Measurements from ENCODE around the gene DNMBP.
A peak's percentile ranks its signal among the peaks of the same experiment; 100 is the strongest.

The DNMBP gene

GRCh38 chr10:99920486-99920885 is 89.3 kb downstream of the DNMBP start:
- TF ChIP-seq CTCF (IDR thresholded peaks at IDR 0.05; ENCODE audit: insufficient read depth, low read depth, low read length, missing control alignments) = no peak
- no peak for DNase-seq (ENCODE audit: low read depth)
- no peak overlapping the region for H3K4me3 ChIP-seq (ENCODE audit: low read length)

DNA sequence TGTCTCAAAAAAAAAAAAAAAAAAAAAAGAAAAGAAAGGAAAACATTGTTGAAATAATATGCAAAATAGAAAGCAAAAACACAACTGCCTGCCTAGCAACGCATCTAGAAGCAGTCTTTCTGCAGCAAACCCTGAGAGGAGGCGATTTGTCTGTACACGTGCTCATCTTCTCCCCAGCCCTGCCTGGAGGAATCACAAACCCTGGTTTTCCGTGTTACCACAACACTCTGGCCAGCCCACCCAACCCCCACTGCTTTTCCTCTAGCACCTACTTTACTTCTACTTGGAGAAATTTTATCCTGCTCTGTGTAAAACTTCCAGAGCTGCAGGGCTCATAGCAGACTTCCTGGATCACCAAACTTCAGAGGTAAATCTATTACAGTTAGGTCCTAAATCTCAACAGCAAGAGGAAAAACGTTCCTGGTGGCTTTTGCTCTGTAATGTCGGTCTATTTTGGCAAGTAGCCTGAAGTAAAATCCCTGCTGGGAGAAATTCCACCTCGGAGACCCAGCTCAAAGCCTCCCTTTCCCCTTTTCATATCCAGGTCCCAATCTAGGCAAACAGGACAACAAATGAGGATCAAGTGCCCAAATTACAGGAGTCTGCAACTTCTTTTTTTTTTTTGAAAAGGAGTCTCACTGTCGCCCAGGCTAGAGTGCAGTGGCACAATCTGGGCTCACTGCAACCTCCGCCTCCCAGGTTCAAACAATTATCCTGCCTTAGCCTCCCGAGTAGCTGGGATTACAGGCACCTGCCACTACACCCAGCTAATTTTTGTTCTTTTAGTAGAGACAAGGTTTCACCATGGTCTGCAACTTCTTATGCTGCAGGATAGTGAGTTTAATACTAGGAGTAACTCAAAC is 91.6 kb downstream of the DNMBP start:
- no peak for DNase-seq (ENCODE audit: low read depth)
- no peak for TF ChIP-seq CTCF (IDR thresholded peaks at IDR 0.05; ENCODE audit: insufficient read depth, low read depth, low read length, missing control alignments)
- H3K4me3 ChIP-seq (ENCODE audit: low read length) = no peak overlapping the region

- no peak for DNase-seq (ENCODE audit: low read depth)
- no peak for TF ChIP-seq CTCF (IDR thresholded peaks at IDR 0.05; ENCODE audit: insufficient read depth, low read depth, low read length, missing control alignments)
- H3K4me3 ChIP-seq (ENCODE audit: low read length) = no peak overlapping the region
These were observed 93.0 kb downstream of the DNMBP start for GRCh38 chr10:99916776-99917175.

DNA sequence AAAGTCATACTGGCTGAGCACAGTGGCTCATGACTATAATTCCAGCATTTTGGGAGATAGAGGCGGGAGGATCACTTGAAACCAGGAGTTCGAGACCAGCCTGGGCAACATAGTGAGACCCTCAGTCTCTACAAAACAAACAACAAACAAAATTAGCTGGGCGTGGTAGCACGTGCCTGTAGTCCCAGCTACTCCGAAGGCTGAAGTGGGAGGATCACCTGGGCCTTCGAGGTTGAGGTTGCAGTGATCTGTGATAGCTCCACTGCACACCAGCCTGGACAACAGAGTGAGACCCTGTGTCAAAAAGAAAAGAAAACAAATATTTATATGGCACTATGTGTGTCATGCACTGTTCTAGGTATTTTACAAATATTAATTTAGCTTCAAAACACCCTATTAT is 94.3 kb downstream of the DNMBP start:
- TF ChIP-seq CTCF (IDR thresholded peaks at IDR 0.05; ENCODE audit: insufficient read depth, low read depth, low read length, missing control alignments) = no peak
- no peak overlapping the region for H3K4me3 ChIP-seq (ENCODE audit: low read length)
- no peak for DNase-seq (ENCODE audit: low read depth)

DNA sequence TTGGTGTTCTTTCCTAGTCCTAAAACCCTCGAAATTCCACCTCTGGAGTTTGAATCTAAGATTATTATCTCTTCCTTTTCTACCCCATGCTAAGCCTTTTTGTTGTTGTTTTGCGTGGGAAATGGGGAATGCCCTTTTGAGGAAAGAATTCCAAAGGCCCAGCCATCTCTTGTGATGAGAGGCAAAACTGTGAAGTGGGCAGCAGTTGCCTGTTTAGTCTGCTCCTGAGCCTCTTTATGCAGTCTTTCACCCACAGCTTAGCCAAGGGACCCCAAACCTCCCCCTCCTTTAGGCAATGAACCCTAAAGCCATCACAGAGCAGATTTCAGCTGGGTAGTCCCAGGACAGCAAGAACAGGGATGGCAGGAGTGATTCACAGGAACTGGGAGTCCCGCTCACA is 95.5 kb downstream of the DNMBP start:
- DNase-seq (ENCODE audit: low read depth) = no peak
- H3K4me3 ChIP-seq (ENCODE audit: low read length) = no peak overlapping the region
- no peak for TF ChIP-seq CTCF (IDR thresholded peaks at IDR 0.05; ENCODE audit: insufficient read depth, low read depth, low read length, missing control alignments)

GRCh38 chr10:99913831-99914235 is 95.9 kb downstream of the DNMBP start:
- peak; percentile 39 for DNase-seq (ENCODE audit: low read depth)
- peak; percentile 35 for TF ChIP-seq CTCF (IDR thresholded peaks at IDR 0.05; ENCODE audit: insufficient read depth, low read depth, low read length, missing control alignments)
- H3K4me3 ChIP-seq (ENCODE audit: low read length) = no peak overlapping the region

DNA sequence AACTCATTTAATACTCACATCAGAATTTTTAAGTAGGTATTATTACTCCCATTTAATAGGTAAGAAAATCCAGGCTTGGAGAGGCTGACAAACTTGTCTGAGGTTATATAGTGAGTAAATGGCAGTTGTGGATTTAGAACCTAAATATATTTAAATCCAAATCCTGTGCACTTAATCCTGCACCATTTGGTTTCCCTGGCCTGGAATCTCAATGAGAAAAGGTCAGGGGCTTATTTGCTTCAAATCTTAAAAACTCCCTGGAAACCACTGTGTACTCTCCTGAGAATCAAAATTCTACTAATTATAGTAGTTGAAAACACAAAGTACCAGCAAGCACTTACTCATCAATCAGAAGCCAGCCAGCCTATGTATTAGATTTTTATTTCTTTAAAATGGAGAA is 97.7 kb downstream of the DNMBP start:
- DNase-seq (ENCODE audit: low read depth) = no peak
- TF ChIP-seq CTCF (IDR thresholded peaks at IDR 0.05; ENCODE audit: insufficient read depth, low read depth, low read length, missing control alignments) = no peak
- no peak overlapping the region for H3K4me3 ChIP-seq (ENCODE audit: low read length)

Data from epithelial cell of esophagus (primary cell).